CD4-positive, alpha-beta T cell treated with Interleukin-21 for 1 hour (primary cell): Measurements from ENCODE around the gene IRX6.

Experiments used
- DNase-seq: peaks from one replicate; pipeline ENCODE4 v3.0.0-alpha.2; 2020

IRX6 gene

GRCh38 chr16:55324285-55325079 is 479 bp downstream of the IRX6 start:
- DNase-seq = no peak

GRCh38 chr16:55325080-55325447 is 1.1 kb downstream of the IRX6 start:
- DNase-seq = no peak

DNA sequence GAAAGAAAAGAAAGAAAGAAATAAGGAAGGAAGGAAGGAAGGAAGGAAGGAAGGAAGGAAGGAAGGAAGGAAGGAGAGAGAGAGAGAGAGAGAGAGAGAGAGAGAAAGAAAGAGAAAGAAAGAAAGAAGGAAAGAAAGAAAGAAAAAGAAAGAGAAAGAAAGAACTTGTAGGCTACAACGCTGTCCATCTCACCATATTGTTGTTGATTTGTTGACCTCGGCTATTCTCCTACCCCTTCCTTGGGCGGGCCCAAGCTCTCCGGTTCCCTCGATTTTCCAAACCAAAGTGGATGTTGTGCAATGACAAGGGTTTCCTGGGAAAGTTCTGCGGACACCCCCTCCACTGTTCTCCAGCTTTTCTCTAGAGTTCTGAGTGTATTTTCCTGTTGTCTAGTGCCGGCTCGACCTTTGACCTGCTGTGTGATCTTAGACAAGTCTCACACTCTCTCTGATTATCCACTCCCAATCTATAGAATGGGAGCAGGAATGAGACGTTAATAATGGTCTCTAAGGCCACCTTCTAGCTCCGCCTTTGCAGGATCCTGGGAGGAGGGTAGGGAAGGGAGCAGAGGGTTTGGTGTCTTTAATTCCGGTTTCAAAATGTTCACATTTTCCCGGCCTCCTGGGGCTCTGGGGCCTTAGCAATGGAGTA is 1.6 kb downstream of the IRX6 start:
- DNase-seq = no peak

GRCh38 chr16:55326261-55327092 is 2.5 kb downstream of the IRX6 start:
- DNase-seq = no peak

DNA sequence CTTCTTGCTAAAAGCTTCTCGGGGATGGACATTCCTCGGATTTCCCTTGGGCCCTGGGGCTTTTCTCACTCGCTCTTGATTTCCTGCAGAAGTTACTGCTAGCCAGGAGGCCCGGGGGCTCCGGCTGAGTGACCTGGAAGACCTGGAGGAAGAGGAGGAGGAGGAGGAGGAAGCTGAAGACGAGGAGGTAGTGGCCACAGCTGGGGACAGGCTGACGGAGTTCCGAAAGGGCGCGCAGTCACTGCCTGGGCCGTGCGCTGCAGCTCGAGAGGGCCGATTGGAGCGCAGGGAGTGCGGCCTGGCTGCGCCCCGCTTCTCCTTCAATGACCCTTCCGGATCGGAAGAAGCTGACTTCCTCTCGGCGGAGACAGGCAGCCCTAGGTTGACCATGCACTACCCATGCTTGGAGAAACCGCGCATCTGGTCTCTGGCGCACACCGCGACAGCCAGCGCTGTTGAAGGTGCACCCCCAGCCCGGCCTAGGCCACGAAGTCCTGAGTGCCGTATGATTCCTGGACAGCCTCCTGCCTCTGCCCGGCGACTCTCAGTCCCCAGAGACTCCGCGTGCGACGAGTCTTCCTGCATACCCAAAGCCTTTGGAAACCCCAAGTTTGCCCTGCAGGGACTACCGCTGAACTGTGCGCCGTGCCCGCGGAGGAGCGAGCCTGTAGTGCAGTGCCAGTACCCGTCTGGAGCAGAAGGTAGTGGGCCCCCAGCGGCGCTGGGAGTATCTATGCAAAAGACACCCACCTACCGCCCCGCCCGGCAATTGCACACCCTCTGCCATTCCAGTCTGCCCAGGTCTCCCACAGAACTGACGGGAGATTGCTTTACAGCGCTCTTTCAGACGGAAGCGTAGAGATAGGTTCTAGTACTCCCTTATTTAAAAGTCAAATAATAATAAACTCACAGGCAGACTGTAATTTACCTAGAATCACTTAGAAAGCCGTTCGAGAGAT is 4.9 kb downstream of the IRX6 start:
- DNase-seq = no peak

DNA sequence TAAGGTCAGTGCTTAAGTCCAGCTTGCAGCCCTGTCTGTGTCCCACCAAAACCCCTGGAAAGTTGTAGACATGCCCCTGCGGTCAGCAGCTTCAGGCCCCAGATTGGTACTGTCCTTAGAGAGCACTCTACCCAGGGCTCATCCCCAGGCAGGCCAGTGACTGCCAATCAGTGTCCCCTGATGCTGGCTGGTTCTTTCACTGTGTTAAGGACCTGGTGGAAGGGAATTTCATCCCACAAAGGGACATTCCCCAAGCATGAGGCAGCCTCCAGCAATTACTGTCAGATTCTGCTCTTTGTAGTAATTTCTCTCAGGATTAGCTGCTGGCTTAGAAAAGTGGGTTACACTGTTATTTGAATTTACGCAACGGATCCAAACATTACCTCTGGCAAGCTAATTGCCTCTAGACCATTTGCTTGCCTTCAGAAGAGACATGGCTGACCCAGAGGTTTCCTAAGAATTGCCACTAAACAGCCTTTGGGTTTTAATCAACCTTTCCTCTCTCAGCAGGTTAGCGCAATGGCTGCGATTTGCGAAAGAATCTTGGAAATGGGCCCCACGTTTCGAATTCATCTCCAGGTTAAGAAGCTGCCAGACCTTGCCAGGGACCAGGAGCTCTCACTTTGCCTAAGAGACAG is 5.9 kb downstream of the IRX6 start:
- DNase-seq = no peak

GRCh38 chr16:55330781-55331647 is 7.0 kb downstream of the IRX6 start:
- no peak for DNase-seq

DNA sequence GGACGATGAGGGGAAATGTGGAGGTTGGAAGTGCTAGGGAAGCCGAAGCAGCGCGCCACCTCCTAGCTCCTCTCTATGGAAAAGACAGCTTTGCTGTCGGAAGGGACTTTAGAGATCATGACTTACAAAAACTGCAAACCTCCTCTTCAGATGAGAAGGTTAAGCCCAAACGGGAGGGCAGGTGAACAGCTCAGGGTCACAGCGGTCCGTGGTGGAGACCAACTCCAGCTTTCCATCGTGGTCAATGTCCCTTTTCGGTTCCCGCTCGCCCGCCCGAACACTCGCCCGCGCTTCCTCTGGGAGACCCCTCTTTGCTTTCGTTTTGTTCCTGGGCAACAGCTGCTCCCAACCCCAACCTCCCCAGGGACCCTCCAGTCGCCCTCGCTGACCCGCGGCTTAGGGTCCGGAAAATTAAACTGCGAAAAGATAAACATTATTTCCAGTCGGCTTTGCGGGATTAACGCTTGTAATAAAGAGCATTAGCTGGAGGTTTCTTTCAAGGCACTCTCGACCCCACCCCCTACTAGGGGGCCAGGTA is 7.7 kb downstream of the IRX6 start:
- no peak for DNase-seq

DNA sequence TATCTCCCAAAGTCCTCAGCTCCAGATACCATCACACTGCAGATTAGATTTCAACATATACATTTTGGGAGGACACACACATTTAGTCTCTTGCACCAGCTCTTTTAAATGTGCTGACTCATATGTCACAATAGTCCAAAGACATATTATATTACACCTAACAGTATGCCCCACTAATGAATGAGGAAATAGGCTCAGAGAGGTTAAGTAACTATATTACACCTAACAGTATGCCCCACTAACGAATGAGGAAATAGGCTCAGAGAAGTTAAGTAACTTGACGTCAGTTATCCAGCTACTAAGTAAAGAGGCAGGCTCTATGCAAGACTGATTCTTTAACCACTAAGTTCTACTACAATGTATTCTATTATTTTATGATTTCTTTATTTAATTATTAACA is 9.7 kb downstream of the IRX6 start:
- DNase-seq = no peak

DNA sequence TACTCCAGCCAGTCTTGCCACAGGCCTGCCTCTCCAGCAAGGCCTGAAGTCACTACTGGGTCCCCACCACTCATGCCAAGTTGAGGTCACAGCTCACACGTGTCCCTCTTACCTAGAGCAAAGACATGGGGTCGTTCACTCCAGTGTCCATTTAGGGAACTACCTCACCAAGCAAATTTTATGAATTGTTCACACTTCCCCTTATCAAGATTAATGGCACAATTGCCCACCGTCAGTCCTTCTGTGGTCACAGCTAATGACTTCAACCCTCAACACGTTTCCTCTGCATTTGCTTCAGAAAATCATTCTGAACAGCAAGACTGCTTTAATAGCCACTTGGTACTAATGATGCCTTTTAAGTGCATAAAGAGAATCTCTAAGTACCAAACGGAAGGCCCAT is 14.6 kb downstream of the IRX6 start:
- no peak for DNase-seq

DNA sequence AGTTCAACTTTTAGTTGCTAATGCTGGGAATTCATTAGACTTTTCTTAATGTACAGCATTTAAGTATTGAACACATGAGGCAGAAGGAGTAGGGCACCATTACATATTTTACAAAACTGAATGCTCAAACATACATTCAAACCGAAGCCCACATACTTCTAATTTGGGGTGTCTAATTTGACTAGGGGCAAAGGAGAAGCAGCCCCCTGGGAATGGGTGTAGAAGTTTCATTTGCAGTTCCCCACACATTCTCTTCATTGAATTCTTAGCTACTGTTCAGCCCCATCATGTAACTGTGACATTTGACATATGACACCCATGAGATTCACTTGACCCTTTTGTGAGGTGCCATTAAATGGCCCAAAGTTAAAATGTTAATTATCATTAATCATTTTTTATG is 16.4 kb downstream of the IRX6 start:
- DNase-seq = no peak

- no peak for DNase-seq
Observed at GRCh38 chr16:55341681-55342080, 17.7 kb downstream of the IRX6 start.

DNA sequence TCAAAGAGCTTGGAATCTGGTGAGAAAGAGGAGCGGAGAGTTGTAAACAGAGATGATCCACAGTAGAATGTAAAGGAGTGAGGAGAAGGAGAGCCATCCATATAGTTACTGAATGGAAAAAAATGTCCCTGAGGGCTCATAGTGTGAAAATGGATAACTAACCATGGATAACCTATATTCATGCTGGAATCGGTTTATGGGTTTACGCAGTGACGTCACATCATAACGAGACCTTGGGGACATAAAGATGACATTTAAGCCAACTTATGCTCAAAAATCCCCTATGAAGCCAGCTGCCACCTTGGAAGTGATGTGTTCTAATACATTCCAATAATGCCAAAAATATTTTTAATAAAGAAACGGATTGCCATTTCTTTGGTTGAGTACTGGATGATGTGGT is 22.5 kb downstream of the IRX6 start:
- no peak for DNase-seq

- DNase-seq = no peak
Observed at GRCh38 chr16:55349867-55350266, 25.9 kb downstream of the IRX6 start.

- DNase-seq = no peak
Observed at GRCh38 chr16:55350984-55351383, 27.0 kb downstream of the IRX6 start.

GRCh38 chr16:55351936-55352335 is 27.9 kb downstream of the IRX6 start:
- DNase-seq = no peak

DNA sequence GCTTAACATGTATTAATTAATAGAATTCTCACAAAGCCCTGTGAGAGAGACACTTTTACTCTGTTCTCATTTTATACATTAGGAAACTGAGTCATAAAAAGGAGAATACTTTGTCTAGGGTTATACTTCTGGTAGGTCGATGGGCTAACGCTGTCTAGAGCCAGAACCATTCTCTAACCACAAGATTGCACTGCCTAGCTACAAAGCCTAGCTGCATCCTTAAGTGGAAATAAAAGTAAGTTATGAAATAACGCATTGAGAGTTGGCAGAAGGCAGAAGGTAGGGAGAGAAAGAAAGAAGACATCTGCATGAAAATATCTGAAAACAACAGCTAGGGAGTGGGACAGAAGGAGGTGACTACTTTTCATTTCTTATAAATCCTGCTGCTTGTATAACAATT is 33.2 kb downstream of the IRX6 start:
- no peak for DNase-seq

DNA sequence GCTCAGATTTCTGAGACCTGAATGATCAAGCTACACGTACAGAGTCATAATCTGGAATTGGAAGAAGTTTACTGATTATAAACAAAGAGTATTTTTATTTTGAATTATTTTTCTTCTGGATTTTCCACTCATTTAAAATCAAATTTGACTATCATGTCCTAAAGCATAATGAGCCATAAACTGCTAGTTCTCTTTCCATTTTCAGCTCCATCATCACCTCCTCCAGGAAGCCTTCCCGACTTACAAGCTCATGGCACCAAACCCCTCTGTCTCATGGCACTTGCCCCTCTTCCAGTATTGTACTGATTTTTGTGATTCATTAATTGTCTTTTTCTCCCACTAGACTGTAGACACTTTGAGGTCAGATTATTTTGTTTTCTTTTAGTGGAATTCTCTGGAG is 35.9 kb downstream of the IRX6 start:
- DNase-seq = no peak

GRCh38 chr16:55364811-55365210 is 40.8 kb downstream of the IRX6 start:
- no peak for DNase-seq

DNA sequence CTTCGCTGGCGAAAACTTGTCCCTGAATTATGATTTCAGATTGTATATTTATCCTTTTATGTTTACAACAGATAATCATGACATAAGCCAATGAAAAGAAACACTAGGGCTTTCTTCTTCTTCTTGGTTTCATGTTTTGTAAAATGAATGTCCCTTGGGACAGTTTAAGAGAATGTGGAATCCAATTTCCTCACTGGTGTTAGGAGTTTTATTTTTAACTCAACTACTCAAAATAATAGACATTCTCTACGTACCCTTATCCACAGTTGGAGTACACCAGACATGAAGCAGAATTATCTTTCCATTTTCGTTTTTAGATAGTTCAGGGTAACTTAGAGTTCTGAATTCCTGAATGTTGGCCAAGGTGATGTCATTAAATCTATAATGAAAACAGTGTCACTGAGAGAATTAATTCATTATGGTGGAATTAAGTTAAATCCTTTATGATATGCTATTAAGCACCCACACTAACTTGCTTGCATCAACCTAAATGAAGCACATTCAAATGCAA is 43.4 kb downstream of the IRX6 start:
- DNase-seq = no peak
